K562 (cell line): ENCODE measurements around the gene RECQL5. TPM values are rescaled to one million over a fixed set of nuclear protein-coding genes. Genes with fewer than 3 reads are reported as not detected.
A peak's percentile ranks its signal among the peaks of the same experiment; 100 is the strongest.

Experiments used
- ATAC-seq: fragments of 200-7000 bp; cut with Tn5 transposase; 3 replicates; pipeline ENCODE4 v1.9.1; 2020; ENCODE audit warnings: moderate library complexity
- BruUV-seq: library from RNA; stranded (reverse); fragments of 400-500 nt; replicated peaks from 2 replicates; lab custom pipeline; 2021; lab: Mats Ljungman, UMichigan
- CTCF ChIA-PET: fragments of 300-600 bp; formaldehyde crosslinking; extraction: SDS; loops from one replicate; lab custom pipeline; 2021; ENCODE audit warnings: low intra/inter-chr PET ratio; lab: Yijun Ruan, JAX
- POLR2A ChIA-PET: fragments of 300-600, 350-650 bp; sonication (Branson Sonifier 250); formaldehyde crosslinking; extraction: SDS; loops from one replicate; lab custom pipeline; 2021; ENCODE audit warnings: antibody characterized with exemption, inconsistent platforms; lab: Yijun Ruan, JAX
- DNase-seq, 4 experiments: peaks; one replicate each; pipeline versions ENCODE4 v3.0.0 to v3.0.0-alpha.2; 2011 to 2018; ENCODE audit warnings: low spot score in 3 of 4, mixed read lengths in 3 of 4; ENCODE audit errors: extremely low read depth in 1 of 4
- FAIRE-seq: peaks from 2 replicates; lab custom pipeline; 2011; peaks lifted over from hg19 to GRCh38; lab: Jason Lieb, UNC
- H2AFZ ChIP-seq: 2 replicates; pipeline ENCODE4 v1.6.0; 2011; ENCODE audit warnings: low read depth, low read length, control low read depth, inconsistent platforms
- H3K27ac ChIP-seq: fragments of 200-600 bp; 3 replicates; pipeline ENCODE4 v1.8.0; 2011; ENCODE audit warnings: low read depth, mild to moderate bottlenecking, control low read depth, inconsistent platforms, low read length, moderate library complexity, mixed read lengths; ENCODE audit errors: extremely low read depth
- H3K27me3 ChIP-seq, 2 experiments: fragments of 300-600 bp in 1 of 2; 2 replicates in 1 of 2; 3 replicates in 1 of 2; pipeline versions ENCODE4 v1.6.0 to v1.8.0; 2011; ENCODE audit warnings: inconsistent platforms in 2 of 2, low read length in 2 of 2, mild to moderate bottlenecking in 1 of 2, mixed read lengths in 1 of 2, moderate library complexity in 1 of 2; ENCODE audit not compliant: control insufficient read depth in 2 of 2, insufficient read depth in 2 of 2
- H3K36me3 ChIP-seq: fragments of 300-600 bp; 3 replicates; pipeline ENCODE4 v1.8.0; 2011; ENCODE audit warnings: mild to moderate bottlenecking, low read length, inconsistent platforms; ENCODE audit not compliant: control insufficient read depth, insufficient read depth
- H3K4me1 ChIP-seq, 2 experiments: fragments of 200-600 bp in 1 of 2; replicated peaks in 1 of 2; 2 replicates in 1 of 2; 3 replicates in 1 of 2; pipeline versions ENCODE4 v1.5.1 to v1.8.0; 2011; ENCODE audit warnings: inconsistent platforms in 2 of 2, low read length in 2 of 2, mild to moderate bottlenecking in 1 of 2, mixed read lengths in 1 of 2, moderate library complexity in 1 of 2; ENCODE audit not compliant: control insufficient read depth in 2 of 2, insufficient read depth in 2 of 2
- H3K4me2 ChIP-seq: 2 replicates; pipeline ENCODE4 v1.6.1; 2011; ENCODE audit warnings: low read length, control low read depth, inconsistent platforms, mixed read lengths; ENCODE audit not compliant: insufficient read depth
- H3K4me3 ChIP-seq: fragments of 200-600 bp; sonication (generic), shearing (Covaris generic); 2 replicates; pipeline ENCODE4 v1.5.1; 2016; ENCODE audit warnings: control low read depth, inconsistent platforms
- H3K79me2 ChIP-seq: fragments of 200-600 bp; 3 replicates; pipeline ENCODE4 v1.8.0; 2011; ENCODE audit warnings: low read length, inconsistent platforms; ENCODE audit not compliant: control insufficient read depth, insufficient read depth
- H3K9ac ChIP-seq, 2 experiments: 2 replicates each; pipeline versions ENCODE4 v1.6.0 to v1.6.1; 2011; ENCODE audit warnings: low read depth in 2 of 2, low read length in 2 of 2, control low read depth in 1 of 2, inconsistent platforms in 1 of 2, mild to moderate bottlenecking in 1 of 2, mixed read lengths in 1 of 2; ENCODE audit not compliant: insufficient read depth in 1 of 2
- H3K9me1 ChIP-seq: one replicate; pipeline ENCODE4 v1.6.0; 2011; ENCODE audit warnings: inconsistent platforms, mild to moderate bottlenecking, low read length, moderate library complexity; ENCODE audit not compliant: control insufficient read depth, insufficient read depth
- H3K9me3 ChIP-seq: replicated peaks from 2 replicates; pipeline ENCODE4 v1.5.1; 2011; ENCODE audit warnings: low read depth, low read length, inconsistent platforms; ENCODE audit not compliant: control insufficient read depth, insufficient read depth
- H4K20me1 ChIP-seq: replicated peaks from 2 replicates; pipeline ENCODE4 v1.6.1; 2011; ENCODE audit warnings: low read length, inconsistent platforms, mixed read lengths; ENCODE audit not compliant: control insufficient read depth, insufficient read depth
- ARID1B ChIP-seq: fragments of 450-650 bp; IDR thresholded peaks from 2 replicates; pipeline ENCODE4 v1.6.1; 2016; ENCODE audit warnings: antibody characterized with exemption, mild to moderate bottlenecking, inconsistent platforms
- CHD4 ChIP-seq: fragments of 200-600 bp; sonication (generic); IDR thresholded peaks from 3 replicates; pipeline ENCODE4 v1.6.1; 2012; ENCODE audit warnings: low read depth, mild to moderate bottlenecking, mixed read lengths, low read length, inconsistent platforms; ENCODE audit not compliant: insufficient read depth, insufficient replicate concordance, poor library complexity, severe bottlenecking
- TGIF2 ChIP-seq: sonication (generic); formaldehyde crosslinking; IDR thresholded peaks from 2 replicates; pipeline ENCODE4 v1.8.1; 2022; ENCODE audit warnings: mild to moderate bottlenecking, missing genetic modification reagents, moderate library complexity
- WGBS: fragments of 100-300 bp; shearing (Covaris generic); methylation state at CpG from one replicate; pipeline ENCODE4 v1.1.6; 2016; ENCODE audit warnings: low coverage, mixed read lengths; ENCODE audit not compliant: insufficient coverage; ENCODE audit errors: missing lambda C conversion rate; 5-methylcytosine and 5-hydroxymethylcytosine counted together
- in situ Hi-C: fragments of 300-500 bp; cut with MboI; formaldehyde crosslinking; loops from 4 replicates; pipeline ENCODE4 v1.15.0; 2018; ENCODE audit warnings: inconsistent platforms, mixed read lengths
- intact Hi-C: fragments of 100-400 bp; cut with micrococcal nuclease; formaldehyde crosslinking; loops from 2 replicates; pipeline ENCODE4 v1.14.2; 2022
- polyA plus RNA-seq, 8 experiments: library from polyadenylated mRNA; depleted of rRNA in 4 of 8; stranded (reverse) in 5 of 8; unstranded in 3 of 8; fragments of >200 nt; fragmentation: Nextera tagmentation in 2 of 8; fragmentation: Illumina TruSeq in 1 of 8; extraction: Ambion mirVana in 2 of 8; extraction: Trizol in 1 of 8; gene quantifications; 2 replicates each; pipeline versions ENCODE4 v1.2.1 to v1.2.3, GENCODE V29; 2011 to 2014; ENCODE audit warnings: inconsistent platforms in 1 of 8, missing spikeins in 1 of 8
- total RNA-seq, 7 experiments: library from RNA; depleted of rRNA in 6 of 7; stranded (reverse); fragments of >200 nt in 6 of 7; fragmentation: Illumina TruSeq in 2 of 7; extraction: Trizol in 2 of 7; gene quantifications; 2 replicates each; pipeline versions ENCODE4 v1.2.1 to v1.2.3, GENCODE V29; 2011 to 2021; ENCODE audit warnings: low replicate concordance in 1 of 7
- TF ChIP-seq, protein P1 (sequence below): sonication (generic); formaldehyde crosslinking; IDR thresholded peaks from 2 replicates; pipeline ENCODE4 v1.8.0; 2023; ENCODE audit warnings: mild to moderate bottlenecking, missing genetic modification reagents
- TF ChIP-seq, protein P2 (sequence below): fragments of 450-650 bp; IDR thresholded peaks from 2 replicates; pipeline ENCODE4 v1.6.1; 2018; ENCODE audit not compliant: partially characterized antibody

Gene RECQL5
- total and polyA plus RNA-seq, 9 of the 15 experiments (the other 6 are each of a cell fraction or from before 2014, with no cell fraction given): 4.1 to 34.8 (median 16.4) TPM

DNA sequence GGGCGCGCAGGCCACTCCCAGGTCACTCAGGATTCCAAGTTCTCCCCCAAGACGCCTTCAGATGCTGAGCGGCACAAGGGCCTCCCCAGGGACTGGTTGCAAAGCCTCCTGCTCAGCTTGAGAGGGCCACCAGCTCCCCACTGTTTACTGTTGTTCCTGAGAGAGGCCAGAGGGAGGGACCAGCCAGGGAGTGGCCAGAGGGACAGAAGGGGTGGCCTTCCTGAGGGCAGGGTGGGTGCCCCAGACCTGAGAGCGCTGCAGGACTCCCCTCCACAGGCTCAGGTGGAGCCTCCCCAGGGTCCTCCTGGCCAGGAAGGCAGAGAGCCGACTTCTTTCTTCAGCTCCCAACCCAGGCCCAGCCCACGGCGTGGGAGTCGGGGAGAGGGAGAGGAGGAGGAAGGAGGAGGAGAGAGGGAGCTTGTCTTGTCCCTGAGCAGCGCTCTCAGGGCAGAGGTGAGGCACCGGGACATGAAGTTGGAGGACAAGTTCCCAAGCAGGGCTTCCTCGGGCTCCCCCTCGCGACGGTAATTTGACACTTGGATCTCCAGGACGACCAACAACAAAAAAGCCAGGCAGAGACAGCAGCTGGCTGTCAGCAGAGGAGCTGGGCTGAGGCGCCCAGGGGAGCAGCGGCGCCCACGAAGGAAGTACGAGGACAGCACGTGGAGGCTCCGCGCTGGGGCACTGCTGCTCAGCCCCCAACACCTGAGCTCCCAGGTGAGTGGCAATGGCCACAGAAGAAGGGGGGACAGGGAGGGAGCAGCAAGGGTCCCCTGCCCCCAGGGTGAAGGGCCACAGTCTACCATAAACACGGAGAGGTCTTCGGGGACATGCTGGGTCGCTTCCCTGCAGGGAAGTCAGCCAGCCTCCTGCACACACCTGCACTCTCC, 33.2 kb downstream of the RECQL5 start (continued):
- peak; percentile 99 for TF ChIP-seq TGIF2 (CRISPR knock-in tag)
- TF ChIP-seq, all 486 proteins: peak for 59

DNA sequence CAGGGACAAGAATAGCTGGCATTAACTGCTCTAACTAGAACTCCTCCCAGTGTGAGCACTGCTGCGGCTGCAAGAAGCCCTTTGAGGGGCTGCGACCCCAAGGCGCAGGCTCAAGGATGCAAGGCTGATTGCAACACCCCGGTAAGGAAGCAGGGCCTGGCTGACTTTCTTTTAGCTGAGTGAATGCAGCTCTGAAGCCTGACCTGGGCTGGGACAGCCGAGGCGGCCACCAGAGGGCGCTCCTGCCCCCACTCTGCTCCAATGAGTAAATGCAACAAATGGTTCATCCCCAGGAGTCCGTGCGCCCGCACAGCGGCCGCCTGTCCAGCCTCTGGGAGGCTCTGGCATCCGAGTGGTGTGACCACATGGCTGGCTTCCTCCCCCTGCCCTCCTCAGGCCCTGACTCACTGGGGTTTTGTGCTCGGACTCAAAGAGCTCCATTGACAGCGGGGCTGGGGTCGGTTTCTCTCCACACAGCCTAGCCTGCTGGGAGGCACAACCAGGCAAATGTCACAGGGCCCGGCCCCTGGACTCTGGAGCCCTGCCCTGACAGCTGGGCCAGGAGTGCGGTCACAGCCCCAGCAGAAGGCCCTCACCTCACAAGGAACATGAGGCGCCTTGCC, 34.0 kb downstream of the RECQL5 start, which contains the start of gene SMIM5:
Gene SMIM5, plus strand, starts transcription at position 572 of the 623 bp plus-strand sequence. CDS start 6,768 bp downstream, outside the sequence.
- no TSS peak for BruUV-seq
- Histone ChIP-seq H3K4me1 (peaks cover 18 to 59% of the 10 kb centered on the region in 2 experiments), H3K4me2 (peak within 1 kb of the TSS; percentile 42), H3K4me3 (no peak within 1 kb of the TSS), H3K36me3 (peaks cover 4% of the 10 kb centered on the region; the same call in 2 of the 3 replicates), H3K9me3 (no peaks in the 10 kb centered on the region), H3K79me2 (no peaks in the 10 kb centered on the region), H3K27me3 (no peaks in the 10 kb centered on the region), H3K9me1 (no peaks in the 10 kb centered on the region), H4K20me1 (0 out of 2 replicates have a peak, but pooled peaks cover 13% of the 10 kb centered on the region), H3K27ac (peak within 1 kb of the TSS; percentile 51; the same call in 2 of the 3 replicates), H2AFZ (peak within 1 kb of the TSS; percentile 47; the same call in 1 of the 2 replicates), H3K9ac (peak within 1 kb of the TSS in 1 of 2 experiments; percentile 86; a peak in 2 of 4 replicates)
- in situ Hi-C loops: no loop called here
- CTCF ChIA-PET: interaction anchor here (1.3 to 2.7 kb wide), 5 partner anchors 20 to 126 kb away, joined by 4 to 26 read pairs (median 10); no protein-coding TSS in a partner anchor
- POLR2A ChIA-PET: interaction anchor here (0.5 to 2.2 kb wide), 18 partner anchors 8 to 388 kb away, joined by 3 to 15 read pairs (median 4); partner anchors contain the start of genes MIF4GD, RECQL5, SAP30BP and TMEM94
- DNase-seq (peak; percentile 88 to 89 (median 88)), FAIRE-seq (peak; percentile 83), ATAC-seq (peak; percentile 90)
- intact Hi-C loops: loop anchor here (1.0 kb wide), 1 partner anchor 115 kb away; no protein-coding TSS in a partner anchor
- WGBS: 15% methylated on average over 19 of the region's 19 CpGs
- TF ChIP-seq, protein P1, sequence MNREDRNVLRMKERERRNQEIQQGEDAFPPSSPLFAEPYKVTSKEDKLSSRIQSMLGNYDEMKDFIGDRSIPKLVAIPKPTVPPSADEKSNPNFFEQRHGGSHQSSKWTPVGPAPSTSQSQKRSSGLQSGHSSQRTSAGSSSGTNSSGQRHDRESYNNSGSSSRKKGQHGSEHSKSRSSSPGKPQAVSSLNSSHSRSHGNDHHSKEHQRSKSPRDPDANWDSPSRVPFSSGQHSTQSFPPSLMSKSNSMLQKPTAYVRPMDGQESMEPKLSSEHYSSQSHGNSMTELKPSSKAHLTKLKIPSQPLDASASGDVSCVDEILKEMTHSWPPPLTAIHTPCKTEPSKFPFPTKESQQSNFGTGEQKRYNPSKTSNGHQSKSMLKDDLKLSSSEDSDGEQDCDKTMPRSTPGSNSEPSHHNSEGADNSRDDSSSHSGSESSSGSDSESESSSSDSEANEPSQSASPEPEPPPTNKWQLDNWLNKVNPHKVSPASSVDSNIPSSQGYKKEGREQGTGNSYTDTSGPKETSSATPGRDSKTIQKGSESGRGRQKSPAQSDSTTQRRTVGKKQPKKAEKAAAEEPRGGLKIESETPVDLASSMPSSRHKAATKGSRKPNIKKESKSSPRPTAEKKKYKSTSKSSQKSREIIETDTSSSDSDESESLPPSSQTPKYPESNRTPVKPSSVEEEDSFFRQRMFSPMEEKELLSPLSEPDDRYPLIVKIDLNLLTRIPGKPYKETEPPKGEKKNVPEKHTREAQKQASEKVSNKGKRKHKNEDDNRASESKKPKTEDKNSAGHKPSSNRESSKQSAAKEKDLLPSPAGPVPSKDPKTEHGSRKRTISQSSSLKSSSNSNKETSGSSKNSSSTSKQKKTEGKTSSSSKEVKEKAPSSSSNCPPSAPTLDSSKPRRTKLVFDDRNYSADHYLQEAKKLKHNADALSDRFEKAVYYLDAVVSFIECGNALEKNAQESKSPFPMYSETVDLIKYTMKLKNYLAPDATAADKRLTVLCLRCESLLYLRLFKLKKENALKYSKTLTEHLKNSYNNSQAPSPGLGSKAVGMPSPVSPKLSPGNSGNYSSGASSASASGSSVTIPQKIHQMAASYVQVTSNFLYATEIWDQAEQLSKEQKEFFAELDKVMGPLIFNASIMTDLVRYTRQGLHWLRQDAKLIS (CRISPR knock-in tag): 0 out of 2 replicates have a peak, but pooled peaks have one; percentile 49
- TF ChIP-seq, protein P2, sequence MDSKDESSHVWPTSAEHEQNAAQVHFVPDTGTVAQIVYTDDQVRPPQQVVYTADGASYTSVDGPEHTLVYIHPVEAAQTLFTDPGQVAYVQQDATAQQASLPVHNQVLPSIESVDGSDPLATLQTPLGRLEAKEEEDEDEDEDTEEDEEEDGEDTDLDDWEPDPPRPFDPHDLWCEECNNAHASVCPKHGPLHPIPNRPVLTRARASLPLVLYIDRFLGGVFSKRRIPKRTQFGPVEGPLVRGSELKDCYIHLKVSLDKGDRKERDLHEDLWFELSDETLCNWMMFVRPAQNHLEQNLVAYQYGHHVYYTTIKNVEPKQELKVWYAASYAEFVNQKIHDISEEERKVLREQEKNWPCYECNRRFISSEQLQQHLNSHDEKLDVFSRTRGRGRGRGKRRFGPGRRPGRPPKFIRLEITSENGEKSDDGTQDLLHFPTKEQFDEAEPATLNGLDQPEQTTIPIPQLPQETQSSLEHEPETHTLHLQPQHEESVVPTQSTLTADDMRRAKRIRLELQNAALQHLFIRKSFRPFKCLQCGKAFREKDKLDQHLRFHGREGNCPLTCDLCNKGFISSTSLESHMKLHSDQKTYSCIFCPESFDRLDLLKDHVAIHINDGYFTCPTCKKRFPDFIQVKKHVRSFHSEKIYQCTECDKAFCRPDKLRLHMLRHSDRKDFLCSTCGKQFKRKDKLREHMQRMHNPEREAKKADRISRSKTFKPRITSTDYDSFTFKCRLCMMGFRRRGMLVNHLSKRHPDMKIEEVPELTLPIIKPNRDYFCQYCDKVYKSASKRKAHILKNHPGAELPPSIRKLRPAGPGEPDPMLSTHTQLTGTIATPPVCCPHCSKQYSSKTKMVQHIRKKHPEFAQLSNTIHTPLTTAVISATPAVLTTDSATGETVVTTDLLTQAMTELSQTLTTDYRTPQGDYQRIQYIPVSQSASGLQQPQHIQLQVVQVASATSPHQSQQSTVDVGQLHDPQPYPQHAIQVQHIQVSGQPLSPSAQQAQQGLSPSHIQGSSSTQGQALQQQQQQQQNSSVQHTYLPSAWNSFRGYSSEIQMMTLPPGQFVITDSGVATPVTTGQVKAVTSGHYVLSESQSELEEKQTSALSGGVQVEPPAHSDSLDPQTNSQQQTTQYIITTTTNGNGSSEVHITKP: peak; percentile 66
- no peak for TF ChIP-seq CHD4
- TF ChIP-seq ARID1B: 0 out of 2 replicates have a peak, but pooled peaks have one; percentile 15
